Vagina (tissue), 2 donors: ENCODE data around the gene ALX3.

Experiments used
- CTCF ChIP-seq, 3 experiments: fragments of 450-650 bp in 2 of 3; fragments of 200-600 bp in 1 of 3; sonication (generic) in 1 of 3; IDR thresholded peaks; one replicate each; pipeline ENCODE4 v1.5.1; 2017 to 2019; ENCODE audit warnings: antibody characterized with exemption in 3 of 3, mild to moderate bottlenecking in 2 of 3, moderate library complexity in 2 of 3
- POLR2A ChIP-seq, 2 donors: fragments of 450-650 bp; IDR thresholded peaks; one replicate each; pipeline ENCODE4 v1.6.1; 2017; ENCODE audit warnings: antibody characterized with exemption in 2 of 2, mild to moderate bottlenecking in 2 of 2, moderate library complexity in 2 of 2
- POLR2AphosphoS5 ChIP-seq, 2 donors: sonication (generic); formaldehyde crosslinking; IDR thresholded peaks; one replicate each; pipeline ENCODE4 v1.9.0; 2017; ENCODE audit warnings: antibody characterized with exemption in 2 of 2, mild to moderate bottlenecking in 2 of 2, low read depth in 1 of 2; ENCODE audit not compliant: insufficient read depth in 1 of 2

DNA sequence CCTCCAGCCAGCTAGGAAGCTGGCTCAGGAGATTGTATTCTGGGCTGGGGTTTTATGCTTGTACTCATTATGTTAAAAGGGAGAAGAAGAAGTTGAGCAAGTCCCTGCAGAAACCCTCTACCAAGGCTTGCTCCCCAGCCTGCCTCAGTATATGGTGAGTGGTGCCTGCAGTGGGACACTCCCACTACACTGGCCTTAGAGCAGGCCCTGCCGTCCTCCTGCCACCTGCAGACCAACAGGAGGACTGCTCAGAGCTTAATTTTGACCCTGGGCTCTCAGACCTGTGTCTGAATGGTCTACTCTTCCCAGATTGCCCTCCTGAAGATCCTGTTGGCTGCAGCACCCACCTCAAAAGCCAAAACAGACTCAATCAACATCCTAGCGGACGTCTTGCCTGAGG is 23.0 kb downstream of the ALX3 start:
- no peak for TF ChIP-seq CTCF (IDR thresholded peaks at IDR 0.05)
- TF ChIP-seq POLR2AphosphoS5 (IDR thresholded peaks at IDR 0.05; ENCODE audit: insufficient read depth in 1 of 2, low read depth in 1 of 2): no peak
- no peak for TF ChIP-seq POLR2A (IDR thresholded peaks at IDR 0.05)
